K562 (cell line): ENCODE data around the gene WFDC6. TPM values are rescaled to one million over a fixed set of nuclear protein-coding genes. Genes with fewer than 3 reads are reported as not detected.

Experiments used
- ATAC-seq: fragments of 200-7000 bp; cut with Tn5 transposase; 3 replicates; pipeline ENCODE4 v1.9.1; 2020; ENCODE audit warnings: moderate library complexity
- BruUV-seq: library from RNA; stranded (reverse); fragments of 400-500 nt; replicated peaks from 2 replicates; lab custom pipeline; 2021; lab: Mats Ljungman, UMichigan
- CTCF ChIA-PET: fragments of 300-600 bp; formaldehyde crosslinking; extraction: SDS; loops from one replicate; lab custom pipeline; 2021; ENCODE audit warnings: low intra/inter-chr PET ratio; lab: Yijun Ruan, JAX
- POLR2A ChIA-PET: fragments of 300-600, 350-650 bp; sonication (Branson Sonifier 250); formaldehyde crosslinking; extraction: SDS; loops from one replicate; lab custom pipeline; 2021; ENCODE audit warnings: antibody characterized with exemption, inconsistent platforms; lab: Yijun Ruan, JAX
- DNase-seq, 4 experiments: peaks; one replicate each; pipeline versions ENCODE4 v3.0.0 to v3.0.0-alpha.2; 2011 to 2018; ENCODE audit warnings: low spot score in 3 of 4, mixed read lengths in 3 of 4; ENCODE audit errors: extremely low read depth in 1 of 4
- FAIRE-seq: peaks from 2 replicates; lab custom pipeline; 2011; peaks lifted over from hg19 to GRCh38; lab: Jason Lieb, UNC
- H2AFZ ChIP-seq: 2 replicates; pipeline ENCODE4 v1.6.0; 2011; ENCODE audit warnings: low read depth, low read length, control low read depth, inconsistent platforms
- H3K27ac ChIP-seq: fragments of 200-600 bp; 3 replicates; pipeline ENCODE4 v1.8.0; 2011; ENCODE audit warnings: low read depth, mild to moderate bottlenecking, control low read depth, inconsistent platforms, low read length, moderate library complexity, mixed read lengths; ENCODE audit errors: extremely low read depth
- H3K27me3 ChIP-seq, 2 experiments: fragments of 300-600 bp in 1 of 2; 2 replicates in 1 of 2; 3 replicates in 1 of 2; pipeline versions ENCODE4 v1.6.0 to v1.8.0; 2011; ENCODE audit warnings: inconsistent platforms in 2 of 2, low read length in 2 of 2, mild to moderate bottlenecking in 1 of 2, mixed read lengths in 1 of 2, moderate library complexity in 1 of 2; ENCODE audit not compliant: control insufficient read depth in 2 of 2, insufficient read depth in 2 of 2
- H3K36me3 ChIP-seq: fragments of 300-600 bp; 3 replicates; pipeline ENCODE4 v1.8.0; 2011; ENCODE audit warnings: mild to moderate bottlenecking, low read length, inconsistent platforms; ENCODE audit not compliant: control insufficient read depth, insufficient read depth
- H3K4me1 ChIP-seq, 2 experiments: fragments of 200-600 bp in 1 of 2; replicated peaks in 1 of 2; 2 replicates in 1 of 2; 3 replicates in 1 of 2; pipeline versions ENCODE4 v1.5.1 to v1.8.0; 2011; ENCODE audit warnings: inconsistent platforms in 2 of 2, low read length in 2 of 2, mild to moderate bottlenecking in 1 of 2, mixed read lengths in 1 of 2, moderate library complexity in 1 of 2; ENCODE audit not compliant: control insufficient read depth in 2 of 2, insufficient read depth in 2 of 2
- H3K4me2 ChIP-seq: 2 replicates; pipeline ENCODE4 v1.6.1; 2011; ENCODE audit warnings: low read length, control low read depth, inconsistent platforms, mixed read lengths; ENCODE audit not compliant: insufficient read depth
- H3K4me3 ChIP-seq: fragments of 200-600 bp; sonication (generic), shearing (Covaris generic); 2 replicates; pipeline ENCODE4 v1.5.1; 2016; ENCODE audit warnings: control low read depth, inconsistent platforms
- H3K79me2 ChIP-seq: fragments of 200-600 bp; 3 replicates; pipeline ENCODE4 v1.8.0; 2011; ENCODE audit warnings: low read length, inconsistent platforms; ENCODE audit not compliant: control insufficient read depth, insufficient read depth
- H3K9ac ChIP-seq, 2 experiments: 2 replicates each; pipeline versions ENCODE4 v1.6.0 to v1.6.1; 2011; ENCODE audit warnings: low read depth in 2 of 2, low read length in 2 of 2, control low read depth in 1 of 2, inconsistent platforms in 1 of 2, mild to moderate bottlenecking in 1 of 2, mixed read lengths in 1 of 2; ENCODE audit not compliant: insufficient read depth in 1 of 2
- H3K9me1 ChIP-seq: one replicate; pipeline ENCODE4 v1.6.0; 2011; ENCODE audit warnings: inconsistent platforms, mild to moderate bottlenecking, low read length, moderate library complexity; ENCODE audit not compliant: control insufficient read depth, insufficient read depth
- H3K9me3 ChIP-seq: replicated peaks from 2 replicates; pipeline ENCODE4 v1.5.1; 2011; ENCODE audit warnings: low read depth, low read length, inconsistent platforms; ENCODE audit not compliant: control insufficient read depth, insufficient read depth
- H4K20me1 ChIP-seq: replicated peaks from 2 replicates; pipeline ENCODE4 v1.6.1; 2011; ENCODE audit warnings: low read length, inconsistent platforms, mixed read lengths; ENCODE audit not compliant: control insufficient read depth, insufficient read depth
- PBX2 ChIP-seq, 2 experiments: IDR thresholded peaks in 1 of 2; conservative IDR thresholded peaks in 1 of 2; 2 replicates each; pipeline ENCODE4 v1.6.1; 2016; ENCODE audit warnings: low read depth in 2 of 2, mild to moderate bottlenecking in 1 of 2, missing compliant biosample characterization in 1 of 2, missing genetic modification characterization in 1 of 2, moderate library complexity in 1 of 2
- RAD21 ChIP-seq, 2 experiments: fragments of 250-450 bp in 1 of 2; fragments of 450-650 bp in 1 of 2; sonication (Bioruptor Pico) in 1 of 2; formaldehyde crosslinking in 1 of 2; IDR thresholded peaks in 1 of 2; conservative IDR thresholded peaks in 1 of 2; 2 replicates each; pipeline versions ENCODE4 v1.4.0 to v1.8.0; 2020 to 2022; ENCODE audit warnings: mild to moderate bottlenecking in 2 of 2, moderate library complexity in 1 of 2
- REST ChIP-seq, 2 experiments: fragments of 450-650 bp; formaldehyde crosslinking in 1 of 2; IDR thresholded peaks; 2 replicates each; pipeline versions ENCODE4 v1.4.0 to v1.6.1; 2014 to 2020; ENCODE audit warnings: mild to moderate bottlenecking in 2 of 2, borderline replicate concordance in 1 of 2, low read depth in 1 of 2
- SPI1 ChIP-seq: IDR thresholded peaks from 2 replicates; pipeline ENCODE4 v1.6.1; 2011; ENCODE audit warnings: low read depth, low read length, control low read depth, borderline replicate concordance
- ZNF124 ChIP-seq: sonication (generic); formaldehyde crosslinking; IDR thresholded peaks from 2 replicates; pipeline ENCODE4 v1.8.1; 2022; ENCODE audit warnings: missing genetic modification reagents
- WGBS: fragments of 100-300 bp; shearing (Covaris generic); methylation state at CpG from one replicate; pipeline ENCODE4 v1.1.6; 2016; ENCODE audit warnings: low coverage, mixed read lengths; ENCODE audit not compliant: insufficient coverage; ENCODE audit errors: missing lambda C conversion rate; 5-methylcytosine and 5-hydroxymethylcytosine counted together
- in situ Hi-C: fragments of 300-500 bp; cut with MboI; formaldehyde crosslinking; loops from 4 replicates; pipeline ENCODE4 v1.15.0; 2018; ENCODE audit warnings: inconsistent platforms, mixed read lengths
- intact Hi-C: fragments of 100-400 bp; cut with micrococcal nuclease; formaldehyde crosslinking; loops from 2 replicates; pipeline ENCODE4 v1.14.2; 2022
- polyA plus RNA-seq, 8 experiments: library from polyadenylated mRNA; depleted of rRNA in 4 of 8; stranded (reverse) in 5 of 8; unstranded in 3 of 8; fragments of >200 nt; fragmentation: Nextera tagmentation in 2 of 8; fragmentation: Illumina TruSeq in 1 of 8; extraction: Ambion mirVana in 2 of 8; extraction: Trizol in 1 of 8; gene quantifications; 2 replicates each; pipeline versions ENCODE4 v1.2.1 to v1.2.3, GENCODE V29; 2011 to 2014; ENCODE audit warnings: inconsistent platforms in 1 of 8, missing spikeins in 1 of 8
- total RNA-seq, 7 experiments: library from RNA; depleted of rRNA in 6 of 7; stranded (reverse); fragments of >200 nt in 6 of 7; fragmentation: Illumina TruSeq in 2 of 7; extraction: Trizol in 2 of 7; gene quantifications; 2 replicates each; pipeline versions ENCODE4 v1.2.1 to v1.2.3, GENCODE V29; 2011 to 2021; ENCODE audit warnings: low replicate concordance in 1 of 7

The WFDC6 gene
- total and polyA plus RNA-seq, 9 of the 15 experiments (the other 6 are each of a cell fraction or from before 2014, with no cell fraction given), result not detected

GRCh38 chr20:45545754-45546453 is 6.6 kb upstream of the WFDC6 start:
- BruUV-seq, result no TSS peak
- H3K9me1 ChIP-seq, result no peaks in the 10 kb centered on the region
- no peak overlapping the region for H3K27ac ChIP-seq
- H3K4me3 ChIP-seq, result no peak overlapping the region
- no peaks in the 10 kb centered on the region for H3K4me1 ChIP-seq
- no peaks in the 10 kb centered on the region for H3K36me3 ChIP-seq
- H3K4me2 ChIP-seq, result no peak overlapping the region
- no peaks in the 10 kb centered on the region for H3K9me3 ChIP-seq
- intact Hi-C loops, result loop anchor here (1.0 to 10.0 kb wide), 2 partner anchors 225 to 231 kb away; no protein-coding TSS in a partner anchor
- no peak overlapping the region for H2AFZ ChIP-seq
- H4K20me1 ChIP-seq, result no peaks in the 10 kb centered on the region
- DNase-seq (peak; percentile 16 to 31 (median 28)), ATAC-seq (peak; percentile 75), FAIRE-seq (no peak)
- no peak overlapping the region for H3K9ac ChIP-seq
- H3K27me3 ChIP-seq, result peaks cover 0 to 7% of the 10 kb centered on the region in 2 experiments; a peak in 2 of 5 replicates
- in situ Hi-C loops, result no loop called here
- CTCF ChIA-PET, result interaction anchor here (2.7 kb wide), 1 partner anchor 226 kb away, joined by 24 read pairs; no protein-coding TSS in a partner anchor
- H3K79me2 ChIP-seq, result no peaks in the 10 kb centered on the region
- WGBS, result 0% methylated on average over 5 of the region's 5 CpGs
- POLR2A ChIA-PET, result interaction anchor here (0.6 kb wide), 1 partner anchor 406 kb away, joined by 4 read pairs; no protein-coding TSS in a partner anchor
- TF ChIP-seq REST (IDR thresholded peaks at IDR 0.05; ENCODE audit: borderline replicate concordance) (peak; percentile 33; the same call in 1 of the 2 replicates), REST (CRISPR knock-in tag; IDR thresholded peaks at IDR 0.05; ENCODE audit: low read depth) (no peak), PBX2 (CRISPR knock-in tag; IDR thresholded peaks at IDR 0.05; ENCODE audit: low read depth) (no peak), PBX2 (tag; conservative IDR thresholded peaks at IDR 0.05; ENCODE audit: low read depth) (no peak), ZNF124 (CRISPR knock-in tag) (no peak), SPI1 (no peak), RAD21 (CRISPR knock-in tag; conservative IDR thresholded peaks at IDR 0.05 in 1 of 2, IDR thresholded peaks at IDR 0.05 in 1 of 2) (peak; percentile 62 to 67)
